Mucosa of rectum (tissue), 2 donors: ENCODE measurements around the gene OR2T2.
"Not testable (repeated sequence)": the region's sequence is repeated elsewhere in the genome, so short reads cannot be mapped to it uniquely, and the experiment has no call there.

Experiments used
- H3K27ac ChIP-seq, 2 donors: one replicate each; pipeline ENCODE4 v1.7.0; 2013; ENCODE audit warnings: inconsistent platforms in 2 of 2, low read depth in 2 of 2, low read length in 2 of 2
- H3K27me3 ChIP-seq, 2 donors: one replicate each; pipeline ENCODE4 v1.7.0; 2013; ENCODE audit warnings: low read length in 2 of 2; ENCODE audit not compliant: control insufficient read depth in 2 of 2, insufficient read depth in 2 of 2
- H3K36me3 ChIP-seq, 2 donors: one replicate each; pipeline ENCODE4 v1.7.0; 2013; ENCODE audit warnings: low read length in 2 of 2; ENCODE audit not compliant: control insufficient read depth in 2 of 2, insufficient read depth in 2 of 2
- H3K4me1 ChIP-seq, 2 donors: one replicate each; pipeline ENCODE4 v1.7.0; 2013; ENCODE audit warnings: low read length in 2 of 2, mild to moderate bottlenecking in 1 of 2; ENCODE audit not compliant: control insufficient read depth in 2 of 2, insufficient read depth in 2 of 2
- H3K4me3 ChIP-seq, 2 donors: one replicate each; pipeline ENCODE4 v1.7.0; 2013; ENCODE audit warnings: low read length in 2 of 2
- H3K9ac ChIP-seq, 2 donors: one replicate each; pipeline ENCODE4 v1.7.0; 2013; ENCODE audit warnings: low read length in 2 of 2, low read depth in 1 of 2, mild to moderate bottlenecking in 1 of 2
- H3K9me3 ChIP-seq, 2 donors: one replicate each; pipeline ENCODE4 v1.7.0; 2013; ENCODE audit warnings: low read length in 2 of 2; ENCODE audit not compliant: control insufficient read depth in 2 of 2
- donor health status: healthy.
- donor health status: Normal muscosa, but diverticular disease.

Gene OR2T2

DNA sequence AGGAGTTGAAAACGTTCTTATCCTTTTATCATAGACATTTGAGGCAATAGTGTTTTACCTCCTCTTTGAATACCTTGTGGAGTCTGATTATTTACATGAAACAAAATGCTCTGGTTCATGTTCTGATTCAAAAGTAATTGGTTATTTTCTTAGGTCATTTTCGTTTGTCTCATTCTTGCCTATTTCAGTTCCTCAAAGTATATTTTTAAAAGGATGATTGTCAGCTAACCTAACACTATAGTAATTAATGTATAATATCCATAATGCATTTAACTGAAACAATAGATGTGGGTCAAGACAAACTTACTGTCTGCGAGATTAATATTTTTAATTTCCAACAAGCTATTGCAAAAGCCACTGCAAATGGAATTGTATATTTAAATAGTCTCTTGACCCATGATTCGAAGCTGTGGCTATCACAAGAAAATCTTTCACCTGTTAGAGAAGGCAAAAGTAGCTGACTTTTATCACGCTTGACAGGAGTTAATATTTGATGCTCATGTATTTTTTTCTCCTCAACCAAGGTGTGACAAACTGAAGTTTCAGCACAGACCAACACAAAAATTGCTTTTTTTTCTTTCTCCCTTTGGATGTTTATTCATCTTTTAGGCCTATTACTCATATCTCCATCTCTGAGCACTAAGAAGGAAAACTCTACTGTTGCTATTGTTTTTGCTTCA lies 5.2 kb downstream of the OR2T2 start:
- H3K27me3 ChIP-seq, H3K9ac ChIP-seq, H3K4me1 ChIP-seq, H3K36me3 ChIP-seq, H3K9me3 ChIP-seq, H3K4me3 ChIP-seq, H3K27ac ChIP-seq: not testable (repeated sequence)

DNA sequence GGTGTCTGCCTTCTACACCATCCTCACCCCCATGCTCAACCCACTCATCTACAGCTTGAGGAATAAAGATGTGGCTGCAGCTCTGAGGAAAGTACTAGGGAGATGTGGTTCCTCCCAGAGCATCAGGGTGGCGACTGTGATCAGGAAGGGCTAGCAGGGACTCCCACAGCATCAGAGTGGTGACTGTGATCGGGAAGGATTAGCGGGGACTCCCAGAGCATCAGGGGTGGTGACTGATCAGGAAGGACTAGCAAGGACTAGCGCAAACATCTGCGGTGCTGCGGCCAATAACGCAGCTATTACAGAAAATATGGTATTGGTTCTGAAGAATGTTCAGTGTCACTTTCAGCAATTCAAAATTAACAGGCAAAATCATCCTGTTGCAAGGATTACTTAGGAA lies 8.2 kb downstream of the OR2T2 start:
- H3K4me3 ChIP-seq, H3K9me3 ChIP-seq, H3K27me3 ChIP-seq, H3K9ac ChIP-seq, H3K4me1 ChIP-seq, H3K36me3 ChIP-seq, H3K27ac ChIP-seq: not testable (repeated sequence)

DNA sequence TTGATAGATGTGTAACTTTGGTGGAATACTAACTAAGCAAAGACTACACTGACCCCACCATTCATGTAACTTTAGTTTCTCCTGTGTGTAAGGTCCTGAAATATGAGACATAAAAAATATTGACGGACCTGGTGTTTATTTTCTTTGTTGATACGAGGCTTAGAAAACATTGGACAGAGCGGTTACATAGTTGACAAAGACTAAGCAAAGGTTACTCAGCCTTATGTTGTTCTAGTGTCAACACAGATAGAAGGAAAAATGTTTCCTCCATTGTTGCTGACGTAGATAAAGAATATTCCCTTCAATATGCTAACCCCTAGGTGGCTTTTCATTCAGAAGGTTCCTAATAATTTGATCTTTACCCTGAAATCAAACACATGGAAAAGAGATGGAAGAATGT lies 9.6 kb downstream of the OR2T2 start:
- not testable (repeated sequence) for H3K27ac ChIP-seq, H3K9ac ChIP-seq, H3K4me3 ChIP-seq, H3K36me3 ChIP-seq, H3K9me3 ChIP-seq, H3K4me1 ChIP-seq, H3K27me3 ChIP-seq

DNA sequence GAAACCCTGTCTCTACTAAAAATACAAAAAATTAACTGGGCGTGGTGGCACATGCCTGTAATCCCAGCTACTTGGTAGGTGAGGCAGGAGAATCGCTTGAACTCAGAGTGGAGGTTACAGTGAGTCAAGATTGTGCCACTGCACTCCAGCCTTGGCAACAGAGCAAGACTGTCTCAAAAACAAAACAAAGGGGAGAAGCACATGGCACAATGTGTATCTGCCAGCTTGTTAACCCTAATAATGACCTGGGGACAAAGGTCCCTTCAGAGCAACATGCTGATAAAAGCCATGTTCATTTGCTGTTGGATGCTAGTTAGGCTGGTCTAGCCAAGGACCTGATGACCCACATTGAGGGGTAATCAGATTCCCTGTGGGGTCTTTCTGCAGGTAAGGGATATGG lies 11.2 kb downstream of the OR2T2 start:
- not testable (repeated sequence) for H3K4me1 ChIP-seq, H3K27me3 ChIP-seq, H3K27ac ChIP-seq, H3K36me3 ChIP-seq, H3K9me3 ChIP-seq, H3K9ac ChIP-seq, H3K4me3 ChIP-seq

DNA sequence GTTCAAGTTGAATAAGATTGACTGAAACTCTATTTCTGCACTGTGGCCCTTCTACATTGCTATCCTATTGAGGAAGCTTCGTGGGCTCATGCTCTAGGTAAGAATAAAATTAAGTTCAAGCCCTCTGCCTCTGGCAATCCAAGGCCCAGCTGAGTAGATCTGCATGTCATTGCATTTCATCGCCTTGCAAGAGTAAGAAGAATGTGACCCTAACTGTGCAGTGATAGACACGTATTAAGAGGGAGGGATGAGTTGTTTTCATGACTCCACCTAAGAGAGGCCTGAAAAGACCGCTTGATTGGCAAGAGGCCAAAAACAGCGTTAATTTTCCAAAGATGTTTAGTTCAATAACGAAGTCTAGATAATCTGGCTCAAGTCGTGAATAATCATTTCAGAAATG lies 13.7 kb downstream of the OR2T2 start:
- H3K27ac ChIP-seq, H3K9ac ChIP-seq, H3K4me3 ChIP-seq, H3K4me1 ChIP-seq, H3K36me3 ChIP-seq, H3K9me3 ChIP-seq, H3K27me3 ChIP-seq: not testable (repeated sequence)

DNA sequence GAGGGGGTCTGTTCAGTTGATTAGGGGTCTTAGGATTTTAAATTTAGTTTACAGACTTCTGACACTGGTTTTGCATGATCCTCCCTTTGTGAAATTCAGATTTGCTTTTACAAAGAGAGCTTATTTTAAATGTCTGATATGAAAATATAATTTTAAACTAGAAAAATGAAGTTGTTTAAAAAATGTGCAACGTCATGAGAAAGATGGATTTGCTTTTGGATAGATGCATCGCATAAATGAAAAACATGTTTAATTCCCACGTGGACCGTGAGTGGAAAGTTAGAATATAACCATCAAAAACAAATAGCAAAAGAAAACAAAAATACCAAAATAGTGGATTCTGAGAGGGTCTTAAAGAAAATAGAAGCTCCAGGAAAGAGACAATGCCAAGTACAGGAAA lies 25.7 kb downstream of the OR2T2 start:
- H3K9ac ChIP-seq, result no peak overlapping the region
- H3K4me1 ChIP-seq, result no peaks in the 10 kb centered on the region
- no peak overlapping the region for H3K27ac ChIP-seq
- H3K27me3 ChIP-seq, result no peaks in the 10 kb centered on the region
- H3K4me3 ChIP-seq, result no peak overlapping the region
- no peaks in the 10 kb centered on the region for H3K36me3 ChIP-seq
- no peaks in the 10 kb centered on the region for H3K9me3 ChIP-seq

DNA sequence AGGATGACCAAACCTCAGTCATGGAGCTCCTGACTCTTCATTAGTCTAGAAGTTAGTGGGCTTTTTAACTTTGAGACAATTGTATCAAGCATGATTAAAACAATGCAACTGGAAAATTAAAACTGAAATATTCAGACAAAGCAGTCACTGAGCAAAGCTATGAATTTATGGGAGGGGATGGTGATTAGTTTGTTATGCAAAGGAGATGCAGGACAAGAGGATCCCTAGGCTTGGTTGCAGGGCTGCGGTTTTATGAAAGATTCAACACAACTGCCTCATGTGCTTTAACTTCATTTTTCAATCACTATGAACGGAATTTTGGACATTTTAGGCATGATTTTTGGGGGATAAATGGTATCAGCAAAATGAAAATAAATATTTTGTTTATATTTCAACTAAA lies 26.7 kb downstream of the OR2T2 start:
- not testable (repeated sequence) for H3K4me1 ChIP-seq, H3K36me3 ChIP-seq, H3K4me3 ChIP-seq, H3K27ac ChIP-seq, H3K27me3 ChIP-seq, H3K9me3 ChIP-seq, H3K9ac ChIP-seq

DNA sequence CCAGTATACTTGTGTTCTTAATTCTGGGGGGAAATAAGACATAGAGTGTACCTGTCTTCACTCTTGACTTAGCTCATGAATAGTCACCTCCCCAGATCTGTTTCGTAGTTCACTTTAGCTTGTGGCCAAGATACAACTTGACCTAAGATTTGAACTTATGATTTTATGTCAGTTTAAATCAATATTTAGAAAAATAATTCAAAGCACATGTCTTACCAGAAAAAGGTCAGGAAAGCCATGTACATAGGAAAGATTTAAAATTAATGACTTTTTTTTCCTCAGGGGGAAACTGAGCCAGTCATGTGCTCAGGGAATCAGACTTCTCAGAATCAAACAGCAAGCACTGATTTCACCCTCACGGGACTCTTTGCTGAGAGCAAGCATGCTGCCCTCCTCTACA lies 27.6 kb downstream of the OR2T2 start, which contains the start of gene OR2T3:
Gene OR2T3, plus strand, starts transcription at position 301 of the 400 bp plus-strand sequence. Its CDS starts 0 bp downstream, at position 301.
- not testable (repeated sequence) for H3K27ac ChIP-seq, H3K9ac ChIP-seq, H3K4me3 ChIP-seq

DNA sequence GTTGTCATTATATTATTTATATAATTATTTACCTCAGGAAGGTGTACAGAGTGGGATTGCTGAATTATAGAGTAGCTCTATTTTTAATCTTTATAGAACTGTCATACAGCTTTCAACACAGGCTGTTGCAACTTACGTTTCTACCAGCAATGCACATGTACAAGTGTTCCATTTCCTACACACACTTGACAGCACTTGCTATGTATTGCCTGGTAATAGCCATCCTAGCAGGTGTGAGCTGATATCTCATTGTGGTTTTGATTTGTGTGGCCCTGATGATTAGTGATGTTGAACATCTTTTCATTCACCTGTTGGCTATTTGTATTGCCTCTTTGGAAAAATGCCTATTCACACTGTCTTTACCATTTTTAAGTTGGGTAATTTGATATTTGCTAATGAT lies 30.2 kb downstream of the OR2T2 start:
- not testable (repeated sequence) for H3K4me3 ChIP-seq, H3K4me1 ChIP-seq, H3K27ac ChIP-seq, H3K9ac ChIP-seq, H3K36me3 ChIP-seq, H3K9me3 ChIP-seq, H3K27me3 ChIP-seq

More for the DNA sequence above, 27.6 kb downstream of the OR2T2 start, which contains the start of gene OR2T3:
- H3K27me3 ChIP-seq, H3K9me3 ChIP-seq, H3K4me1 ChIP-seq, H3K36me3 ChIP-seq: not testable (repeated sequence)

DNA sequence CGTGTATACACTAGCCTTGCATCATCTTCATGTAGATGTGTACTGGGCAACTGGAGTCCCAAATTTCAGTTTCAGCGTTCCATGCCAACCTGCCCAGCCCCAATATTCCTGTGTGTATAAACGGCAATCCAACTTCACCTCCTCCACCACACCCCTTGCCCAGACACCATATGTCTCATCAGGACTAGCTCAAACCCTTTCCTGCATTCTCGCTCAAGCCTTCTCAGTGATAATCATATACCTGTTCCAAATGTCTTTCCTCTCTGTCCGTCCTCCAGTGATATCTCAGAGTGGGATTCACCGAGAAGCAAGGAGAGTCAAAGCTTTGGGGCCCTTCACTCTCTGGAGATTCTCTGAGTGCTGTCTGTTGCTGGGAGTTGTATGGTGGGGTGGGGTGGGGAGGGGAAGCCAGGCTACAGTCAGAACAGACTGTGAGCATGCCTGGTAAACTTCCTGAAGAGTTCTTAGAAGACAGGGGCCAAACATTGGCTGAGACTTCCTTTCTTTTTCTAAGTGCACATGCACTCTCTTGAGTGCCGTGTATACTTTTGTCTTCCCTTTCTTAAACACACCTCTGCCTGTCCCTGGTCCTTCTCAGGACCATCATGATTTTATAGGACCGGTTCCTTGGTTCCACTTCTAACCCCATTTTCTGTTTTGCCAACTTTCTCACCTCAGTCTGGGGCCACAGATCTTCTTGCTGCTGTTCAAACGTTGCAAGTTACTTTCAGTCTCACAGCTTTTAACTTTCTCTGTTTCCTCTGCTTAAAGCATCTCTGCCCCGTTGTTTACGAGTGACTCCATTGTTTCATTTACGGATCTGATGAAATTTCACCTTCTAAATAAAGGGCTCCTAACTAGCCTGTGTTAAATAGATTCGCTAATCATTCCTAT lies 36.5 kb downstream of the OR2T2 start:
- not testable (repeated sequence) for H3K4me3 ChIP-seq, H3K36me3 ChIP-seq, H3K9ac ChIP-seq, H3K9me3 ChIP-seq, H3K27ac ChIP-seq, H3K27me3 ChIP-seq, H3K4me1 ChIP-seq
